GM21723 (cell line): ENCODE data around the gene RAC3.

Experiments
- ATAC-seq: cut with Tn5 transposase; IDR thresholded peaks from one replicate; pipeline ENCODE4 v1.9.1; 2021; ENCODE audit warnings: mild to moderate bottlenecking, moderate library complexity; ENCODE audit not compliant: unreplicated experiment

The RAC3 gene

DNA sequence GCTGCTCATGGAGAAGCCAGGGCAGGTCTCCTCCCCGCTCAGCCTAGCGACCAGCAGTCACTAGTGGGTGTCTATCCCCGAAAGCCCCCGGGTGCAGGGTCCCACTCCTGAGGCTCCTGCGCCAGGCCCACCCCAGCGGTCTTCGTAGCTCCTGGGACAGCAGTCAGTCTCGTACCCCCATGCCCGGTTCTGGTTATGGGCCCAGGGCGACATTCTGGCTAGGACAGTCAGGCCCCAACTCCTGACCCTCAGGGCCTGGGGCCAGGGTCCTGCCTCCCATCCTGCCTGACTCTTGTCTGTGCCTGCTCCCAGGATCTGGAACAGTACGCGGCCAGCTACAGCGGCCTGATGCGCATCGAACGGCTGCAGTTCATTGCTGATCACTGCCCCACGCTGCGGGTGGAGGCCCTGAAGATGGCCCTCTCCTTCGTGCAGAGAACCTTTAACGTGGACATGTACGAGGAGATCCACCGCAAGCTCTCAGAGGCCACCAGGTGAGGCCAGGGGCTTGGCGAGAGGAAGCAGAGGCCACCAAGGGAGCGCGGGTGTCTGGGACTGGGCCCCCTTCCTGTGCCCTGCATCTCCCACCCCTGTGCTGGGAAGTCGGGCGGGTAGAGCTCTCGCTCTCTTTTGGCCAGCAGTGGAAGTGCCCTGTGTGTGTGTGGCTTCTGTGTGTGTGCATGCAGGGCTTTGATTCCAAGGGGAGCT is 22.2 kb downstream of the RAC3 start:
- ATAC-seq: no peak

DNA sequence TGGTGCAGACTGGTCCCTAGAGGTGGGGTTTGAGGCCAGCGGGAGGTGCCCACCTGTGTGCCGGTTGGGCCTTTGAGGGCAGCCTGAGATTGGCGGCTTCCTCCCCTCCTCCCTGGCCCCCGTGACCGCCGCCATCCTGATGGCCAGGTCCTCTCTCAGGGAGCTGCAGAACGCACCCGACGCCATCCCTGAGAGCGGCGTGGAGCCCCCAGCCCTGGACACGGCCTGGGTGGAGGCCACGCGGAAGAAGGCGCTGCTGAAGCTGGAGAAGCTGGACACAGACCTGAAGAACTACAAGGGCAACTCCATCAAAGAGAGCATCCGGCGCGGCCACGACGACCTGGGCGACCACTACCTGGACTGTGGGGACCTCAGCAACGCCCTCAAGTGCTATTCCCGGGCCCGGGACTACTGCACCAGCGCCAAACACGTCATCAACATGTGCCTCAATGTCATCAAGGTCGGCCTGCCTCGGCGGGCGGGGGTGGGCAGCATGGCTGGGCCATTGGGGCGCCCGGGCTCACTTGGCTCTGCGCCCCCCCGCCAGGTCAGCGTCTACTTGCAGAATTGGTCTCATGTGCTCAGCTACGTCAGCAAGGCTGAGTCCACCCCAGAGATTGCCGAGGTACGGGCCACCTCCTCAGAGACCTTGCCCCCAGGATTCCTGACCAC is 23.0 kb downstream of the RAC3 start:
- ATAC-seq: no peak

DNA sequence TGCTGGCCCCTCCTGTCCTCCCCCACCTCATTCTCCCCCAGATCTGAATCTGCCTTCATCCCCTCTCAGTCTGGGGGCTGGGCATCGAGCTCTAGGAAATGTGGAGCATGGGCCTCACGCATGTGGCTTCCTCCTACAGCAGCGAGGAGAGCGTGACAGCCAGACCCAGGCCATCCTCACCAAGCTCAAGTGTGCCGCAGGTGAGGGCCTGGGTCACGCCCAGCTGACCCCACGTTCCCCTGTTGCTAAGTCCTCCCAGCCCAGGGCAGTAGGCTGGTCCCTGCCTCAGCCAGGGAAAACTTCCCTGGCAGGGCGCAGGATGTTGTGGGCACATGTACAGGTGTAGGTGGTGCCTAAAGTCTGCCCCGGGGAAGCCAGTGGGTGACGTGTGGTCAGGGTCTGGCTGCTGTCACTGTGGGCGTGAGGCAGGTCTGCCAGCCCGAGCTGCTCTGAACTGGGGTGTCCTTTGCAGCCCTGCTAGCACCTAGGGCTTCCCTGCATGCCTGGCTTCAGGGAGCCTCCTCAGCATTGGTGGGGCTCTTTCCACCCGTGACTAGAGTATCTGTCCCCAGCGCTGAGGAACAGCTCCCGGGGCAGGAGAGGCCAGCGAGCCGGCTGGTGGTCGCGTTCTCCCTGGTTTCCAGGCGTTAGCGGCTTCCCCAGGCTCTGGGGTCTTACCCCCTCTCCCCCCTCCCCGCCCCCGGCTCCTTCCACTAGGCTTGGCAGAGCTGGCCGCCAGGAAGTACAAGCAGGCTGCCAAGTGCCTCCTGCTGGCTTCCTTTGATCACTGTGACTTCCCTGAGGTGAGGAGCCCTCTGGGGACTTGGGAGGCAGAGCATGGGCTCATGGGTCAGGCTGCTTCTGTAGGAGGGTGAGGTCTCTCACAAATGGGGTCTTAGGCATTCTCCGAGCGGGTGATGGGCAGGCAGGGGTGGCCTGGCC is 23.8 kb downstream of the RAC3 start:
- no peak for ATAC-seq

DNA sequence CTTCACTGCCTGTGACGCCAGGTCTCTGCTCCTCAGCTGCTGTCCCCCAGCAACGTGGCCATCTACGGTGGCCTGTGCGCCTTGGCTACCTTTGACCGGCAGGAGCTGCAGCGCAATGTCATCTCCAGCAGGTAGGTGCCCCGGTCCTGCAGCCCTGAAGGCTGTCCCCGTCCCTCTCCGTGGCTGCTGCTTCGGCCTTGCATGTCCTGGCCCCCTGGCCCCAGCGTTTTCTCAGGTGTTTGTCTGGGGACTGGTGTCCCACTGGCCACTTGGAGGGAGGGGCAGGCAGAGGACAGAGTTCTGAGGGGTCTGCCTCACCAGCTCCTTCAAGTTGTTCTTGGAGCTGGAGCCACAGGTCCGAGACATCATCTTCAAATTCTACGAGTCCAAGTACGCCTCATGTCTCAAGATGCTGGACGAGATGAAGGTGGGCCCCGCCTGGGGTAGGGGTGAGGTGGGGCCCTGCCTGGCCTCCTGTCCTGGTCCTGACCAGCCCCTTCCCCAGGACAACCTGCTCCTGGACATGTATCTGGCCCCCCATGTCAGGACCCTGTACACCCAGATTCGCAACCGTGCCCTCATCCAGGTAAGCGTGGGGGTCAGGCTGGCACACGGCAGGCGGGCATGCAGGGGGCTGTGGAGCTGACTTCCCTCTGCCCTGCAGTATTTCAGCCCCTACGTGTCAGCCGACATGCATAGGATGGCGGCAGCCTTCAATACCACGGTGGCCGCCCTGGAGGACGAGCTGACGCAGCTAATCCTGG is 24.7 kb downstream of the RAC3 start:
- no peak for ATAC-seq

DNA sequence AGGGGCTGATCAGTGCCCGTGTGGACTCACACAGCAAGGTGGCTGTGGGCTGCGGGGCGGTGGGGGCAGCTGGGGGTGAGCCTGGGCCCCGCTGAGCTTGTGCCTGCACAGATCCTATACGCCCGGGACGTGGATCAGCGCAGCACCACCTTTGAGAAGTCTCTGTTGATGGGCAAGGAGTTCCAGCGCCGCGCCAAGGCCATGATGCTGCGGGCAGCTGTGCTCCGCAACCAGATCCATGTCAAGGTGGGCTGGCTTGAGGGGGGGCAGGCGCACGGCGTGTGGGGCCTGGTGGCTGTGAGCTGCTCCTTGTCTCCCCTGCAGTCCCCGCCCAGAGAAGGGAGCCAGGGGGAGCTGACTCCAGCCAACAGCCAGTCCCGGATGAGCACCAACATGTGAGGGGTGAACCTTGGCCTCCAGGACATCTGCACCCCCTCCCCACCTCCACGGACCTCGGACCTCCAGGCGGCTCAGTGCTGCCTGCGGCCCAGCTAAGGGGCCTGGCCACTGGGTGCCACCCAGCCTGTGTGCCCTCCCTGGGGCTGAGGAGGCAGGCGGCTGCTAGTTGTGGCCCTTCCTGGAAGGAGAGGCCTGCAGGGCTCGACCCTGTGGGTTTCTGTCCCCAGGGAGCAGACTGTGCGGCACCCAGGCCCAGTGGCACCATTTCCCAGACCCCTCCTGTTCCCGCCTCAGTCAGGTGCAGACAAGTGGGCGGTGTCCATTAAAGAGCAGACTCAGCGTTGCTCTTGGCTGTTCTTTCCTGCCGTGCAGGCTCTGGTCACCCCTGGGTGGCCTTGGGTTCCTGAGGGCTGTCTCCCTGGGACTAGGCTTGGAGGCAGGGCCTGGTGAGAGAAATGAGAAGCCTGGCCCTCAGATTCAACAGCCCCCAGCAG is 25.5 kb downstream of the RAC3 start:
- ATAC-seq: no peak

DNA sequence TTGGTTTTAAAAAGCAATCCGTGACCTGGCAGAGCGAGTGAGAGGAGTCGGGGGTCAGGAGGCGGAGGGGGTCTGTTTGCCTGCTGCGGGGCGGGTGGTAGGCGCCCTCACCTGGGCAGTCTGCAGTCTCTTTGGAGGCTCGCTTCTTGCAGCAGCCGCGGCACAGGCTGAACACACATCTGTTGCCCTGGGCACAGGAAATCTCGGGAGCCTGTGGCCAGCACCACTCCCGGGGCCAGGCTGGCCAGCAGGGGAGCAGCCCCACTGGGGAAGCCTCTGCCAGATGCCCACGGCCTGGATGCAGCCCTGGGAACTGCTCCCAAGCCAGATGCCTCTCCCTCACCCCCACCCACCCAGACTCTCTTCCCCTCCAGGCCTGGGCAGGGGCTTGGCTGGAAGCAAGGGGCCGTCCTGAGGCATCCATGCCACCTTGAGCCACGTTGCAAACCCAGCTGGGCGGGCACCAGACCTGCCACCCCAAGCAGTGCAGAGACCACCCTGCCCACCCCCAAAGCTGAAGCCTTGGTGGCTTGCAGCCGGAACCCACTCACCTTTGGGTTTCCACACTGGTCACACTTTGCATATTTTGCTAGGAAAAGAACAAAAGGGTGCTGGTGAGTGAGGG is 26.9 kb downstream of the RAC3 start:
- ATAC-seq: no peak

DNA sequence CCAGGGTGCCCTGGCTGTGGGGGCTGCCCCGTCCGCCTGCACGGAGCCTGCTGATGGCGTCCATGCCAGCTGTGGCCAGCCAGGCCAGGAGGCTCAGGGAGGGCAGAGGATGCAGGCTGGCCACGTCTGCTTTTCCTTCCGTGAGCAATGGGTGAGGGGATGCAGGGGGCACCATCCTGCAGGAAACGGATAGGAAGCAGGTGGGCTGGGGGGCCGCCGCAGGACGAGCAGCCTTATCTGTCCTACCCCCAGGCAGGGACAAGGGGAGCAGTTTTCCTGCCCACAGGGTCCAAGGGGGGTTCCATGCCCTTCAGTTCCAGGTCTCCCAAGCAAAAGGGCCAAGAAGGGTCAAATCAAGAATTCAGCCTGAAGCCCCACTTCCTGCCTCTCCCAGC is 27.4 kb downstream of the RAC3 start:
- no peak for ATAC-seq

DNA sequence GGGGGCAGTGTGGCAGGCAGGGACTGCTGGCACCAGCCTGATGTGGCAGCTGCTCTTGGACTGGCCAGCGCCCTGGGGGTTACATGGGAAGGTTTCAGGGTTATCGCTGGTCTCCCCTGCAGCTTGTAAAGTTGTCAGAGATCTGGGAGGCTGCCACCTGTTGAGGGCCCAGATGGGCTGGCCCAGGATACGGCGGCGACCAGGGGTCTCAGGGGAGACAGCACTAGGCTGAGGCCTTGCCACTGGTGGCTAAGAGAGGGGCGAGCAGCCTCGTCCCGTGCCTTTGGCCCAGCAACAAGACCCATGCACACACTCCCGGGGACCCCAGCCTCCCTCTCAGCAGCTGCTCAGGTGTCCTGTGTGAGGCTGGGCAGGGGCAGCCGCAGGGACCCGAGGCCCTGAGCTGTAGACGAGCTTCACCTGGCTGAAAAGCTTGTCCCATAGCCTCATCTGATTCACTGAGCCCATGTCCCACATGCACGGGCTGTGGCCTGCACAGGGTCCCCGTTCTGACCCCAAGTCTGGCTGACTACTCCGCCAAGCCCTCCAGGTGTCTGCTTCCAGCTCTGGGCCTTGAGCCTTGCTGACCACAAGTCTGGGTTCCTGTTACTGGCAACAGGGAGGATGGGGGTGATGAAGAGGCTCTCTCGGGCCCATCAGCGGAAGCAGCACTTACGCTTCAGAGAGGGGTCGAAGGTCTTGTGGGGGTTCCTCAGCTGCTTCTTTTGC is 28.0 kb downstream of the RAC3 start:
- ATAC-seq: no peak

DNA sequence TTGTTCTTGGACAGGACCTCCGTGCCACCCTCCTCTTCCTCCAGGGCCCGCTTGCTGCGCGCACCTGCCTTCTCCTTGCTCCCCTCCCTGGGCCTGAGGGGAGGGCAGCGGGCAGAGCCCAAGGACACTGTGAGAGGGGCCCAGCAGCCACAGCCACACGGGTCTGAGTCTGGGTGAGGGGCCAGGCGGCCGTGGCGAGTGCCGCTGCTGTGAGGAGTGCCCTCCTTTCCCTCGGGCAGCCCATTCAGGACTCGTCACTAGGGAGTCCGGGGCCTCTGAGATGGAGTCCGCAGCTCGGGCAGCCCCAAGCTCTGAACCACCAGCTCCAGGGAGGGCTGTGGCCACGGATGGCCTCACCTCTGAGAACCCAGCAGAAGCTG is 28.5 kb downstream of the RAC3 start:
- no peak for ATAC-seq

DNA sequence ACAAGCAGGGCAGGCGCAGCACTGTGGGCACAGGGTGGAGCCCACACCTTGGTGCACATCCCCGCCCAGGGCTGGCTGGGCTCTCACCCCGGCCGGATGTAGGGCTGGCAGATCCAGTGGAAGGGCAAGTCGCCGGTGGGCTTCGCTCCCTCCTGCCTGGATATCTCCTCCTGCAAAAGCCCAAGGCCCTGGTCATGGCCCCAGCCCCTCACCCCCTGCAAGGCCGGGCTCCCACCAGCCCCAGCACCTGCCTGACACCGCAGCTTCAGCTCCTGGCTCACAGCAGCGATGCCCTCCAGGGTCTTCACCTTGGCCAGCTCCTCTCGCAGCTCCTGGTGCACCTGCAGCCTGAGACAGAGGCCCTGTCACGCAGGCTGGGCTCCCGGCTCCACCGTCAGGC is 29.1 kb downstream of the RAC3 start:
- ATAC-seq: no peak

DNA sequence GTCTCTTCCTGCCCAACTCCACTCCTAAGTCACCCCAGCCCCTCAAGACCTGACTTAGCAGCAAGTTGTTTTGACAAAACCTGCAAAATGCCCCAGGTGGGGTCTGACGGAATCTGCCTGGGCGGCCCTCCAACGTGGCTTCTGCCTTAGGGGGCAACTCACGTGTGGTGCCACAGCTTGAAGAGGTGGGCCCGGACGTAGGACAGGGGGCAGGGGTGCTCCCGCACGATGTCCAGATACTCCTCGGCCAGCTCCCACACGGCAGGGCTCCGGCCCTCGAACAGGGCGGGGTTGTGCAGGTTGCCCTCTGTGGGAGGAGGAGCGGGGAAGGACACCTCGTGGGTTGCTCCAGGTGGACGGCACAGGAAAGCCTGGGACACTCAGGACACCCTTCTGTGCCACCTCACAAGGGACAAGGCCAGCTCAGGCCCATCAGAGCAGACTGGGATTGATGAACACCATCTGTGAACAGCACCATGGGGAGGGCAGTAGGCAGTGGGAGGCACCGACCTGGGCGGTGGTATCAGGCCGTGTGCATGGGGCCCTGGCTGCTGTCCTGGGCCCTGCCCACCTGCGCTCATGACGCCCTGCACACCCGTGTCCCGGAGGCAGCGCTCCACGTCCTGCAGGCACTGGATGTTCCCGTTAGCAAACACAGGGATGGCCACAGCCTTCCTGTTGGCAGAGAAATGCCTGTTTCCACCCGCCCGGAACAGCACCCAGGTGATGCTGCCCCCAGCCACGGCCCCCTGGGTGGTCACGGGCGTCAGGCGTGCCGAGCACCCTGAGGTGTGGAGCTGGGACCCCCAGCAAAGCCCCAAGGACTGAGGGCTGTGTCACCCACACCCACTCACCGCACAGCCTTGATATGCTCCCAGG is 29.8 kb downstream of the RAC3 start:
- no peak for ATAC-seq

DNA sequence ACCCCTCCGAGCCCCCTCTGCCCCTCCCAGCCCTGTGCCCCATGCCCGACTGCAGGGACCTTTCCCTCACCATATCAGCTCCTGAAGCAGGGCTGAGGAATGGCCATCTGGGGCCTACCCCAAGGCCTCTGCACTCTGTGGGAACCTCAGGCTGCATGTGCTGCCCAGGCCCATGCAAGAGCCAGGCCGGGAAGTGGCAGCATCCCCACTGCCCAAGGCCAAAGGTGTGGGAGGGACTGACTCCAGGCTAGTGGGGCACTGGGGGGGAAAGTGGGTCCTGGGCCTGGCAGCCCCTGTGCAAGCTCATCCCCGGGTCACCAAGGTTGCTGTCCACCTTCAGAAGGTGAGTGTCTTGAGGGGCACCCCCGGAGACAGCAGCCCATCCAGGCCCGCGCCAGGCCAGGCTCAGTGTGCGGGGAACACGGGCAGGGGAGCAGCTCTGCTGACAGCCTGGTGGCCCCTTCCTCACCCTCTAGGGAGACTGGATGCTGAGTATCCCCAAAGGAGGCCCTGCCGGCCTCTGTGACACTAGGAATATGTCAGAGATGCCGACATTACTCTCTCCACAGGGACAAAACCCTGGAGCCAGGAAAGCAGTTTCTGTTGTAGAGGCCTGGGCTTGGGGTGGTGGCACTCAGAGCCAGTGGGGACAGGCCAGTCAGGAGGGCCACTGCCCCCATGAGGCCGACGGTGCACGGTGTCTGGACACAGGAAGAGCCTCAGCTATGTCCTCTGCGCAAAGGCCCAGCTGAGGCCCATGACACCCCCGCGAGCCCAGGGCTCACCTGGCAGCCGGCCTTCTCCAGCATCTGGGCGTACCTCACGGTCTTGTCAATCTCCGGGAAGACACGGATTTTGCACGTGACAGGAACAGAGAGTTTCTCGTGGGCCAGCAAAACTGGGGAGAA is 30.9 kb downstream of the RAC3 start:
- ATAC-seq: no peak

DNA sequence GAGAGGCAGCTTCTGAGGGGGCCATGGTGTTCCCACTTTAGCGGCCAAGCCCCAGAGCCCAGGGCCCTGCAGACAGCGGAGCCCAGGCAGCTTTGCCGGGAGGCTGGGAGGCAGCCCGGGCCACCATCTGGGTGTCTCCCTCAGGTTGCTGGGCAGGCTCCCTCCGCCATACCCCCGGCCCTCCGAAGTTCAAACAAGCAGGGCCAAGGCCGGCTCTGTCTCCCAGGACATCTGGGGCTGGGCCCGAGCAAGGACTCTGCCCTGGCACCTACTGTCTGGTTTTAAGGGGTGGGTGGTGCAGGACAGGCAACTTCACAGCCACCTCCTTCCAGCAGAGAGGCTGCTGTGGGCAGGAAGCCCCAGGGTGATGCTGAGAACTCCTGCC is 31.5 kb downstream of the RAC3 start:
- ATAC-seq: no peak

DNA sequence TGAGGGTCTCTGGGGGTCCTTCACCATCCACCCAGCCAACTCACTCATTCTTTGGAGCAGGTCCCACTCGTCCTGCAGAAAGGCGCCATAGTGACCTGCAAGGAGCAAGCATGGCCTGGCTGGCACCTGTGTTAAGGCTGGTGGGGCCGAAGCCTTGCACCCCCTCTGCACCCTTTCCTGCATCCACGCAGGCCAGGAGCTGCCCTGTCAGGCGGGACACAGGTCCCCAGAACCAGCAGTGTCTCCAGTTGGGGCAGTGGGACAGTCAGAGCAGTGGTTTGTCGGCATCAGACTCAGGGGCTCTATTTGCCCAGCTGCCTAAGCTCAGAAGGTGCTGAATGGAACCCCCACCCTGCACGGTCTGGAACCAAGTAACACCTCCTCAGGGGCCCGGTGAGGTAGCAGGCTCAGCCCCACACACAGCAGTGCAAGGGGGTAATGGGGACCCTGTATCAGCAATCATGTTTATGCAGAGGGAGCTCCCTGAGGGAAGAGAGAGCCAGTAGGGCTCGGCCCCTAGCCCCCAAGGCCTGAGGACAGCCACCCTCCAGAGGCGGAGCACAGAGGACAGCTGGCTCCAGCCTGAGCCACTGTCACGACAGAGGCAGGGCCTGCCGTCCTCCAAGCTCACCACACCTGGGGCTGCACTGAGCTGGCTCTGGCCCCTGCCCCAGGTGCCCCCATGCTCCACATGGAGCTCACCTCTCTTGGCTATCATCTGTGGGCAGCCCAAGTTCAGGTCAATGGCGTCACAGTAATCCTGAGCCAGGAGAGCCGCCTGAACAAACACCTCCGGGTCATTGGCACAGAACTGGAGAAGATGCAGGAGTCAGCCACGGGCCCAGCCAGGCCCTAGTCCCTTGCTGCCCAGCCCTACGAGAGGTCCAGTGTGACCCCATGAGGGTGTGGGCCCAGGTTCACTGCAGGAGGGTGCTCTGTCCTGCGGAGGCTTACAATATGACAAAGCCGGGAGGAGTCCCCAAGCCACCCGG is 32.2 kb downstream of the RAC3 start:
- ATAC-seq: no peak

DNA sequence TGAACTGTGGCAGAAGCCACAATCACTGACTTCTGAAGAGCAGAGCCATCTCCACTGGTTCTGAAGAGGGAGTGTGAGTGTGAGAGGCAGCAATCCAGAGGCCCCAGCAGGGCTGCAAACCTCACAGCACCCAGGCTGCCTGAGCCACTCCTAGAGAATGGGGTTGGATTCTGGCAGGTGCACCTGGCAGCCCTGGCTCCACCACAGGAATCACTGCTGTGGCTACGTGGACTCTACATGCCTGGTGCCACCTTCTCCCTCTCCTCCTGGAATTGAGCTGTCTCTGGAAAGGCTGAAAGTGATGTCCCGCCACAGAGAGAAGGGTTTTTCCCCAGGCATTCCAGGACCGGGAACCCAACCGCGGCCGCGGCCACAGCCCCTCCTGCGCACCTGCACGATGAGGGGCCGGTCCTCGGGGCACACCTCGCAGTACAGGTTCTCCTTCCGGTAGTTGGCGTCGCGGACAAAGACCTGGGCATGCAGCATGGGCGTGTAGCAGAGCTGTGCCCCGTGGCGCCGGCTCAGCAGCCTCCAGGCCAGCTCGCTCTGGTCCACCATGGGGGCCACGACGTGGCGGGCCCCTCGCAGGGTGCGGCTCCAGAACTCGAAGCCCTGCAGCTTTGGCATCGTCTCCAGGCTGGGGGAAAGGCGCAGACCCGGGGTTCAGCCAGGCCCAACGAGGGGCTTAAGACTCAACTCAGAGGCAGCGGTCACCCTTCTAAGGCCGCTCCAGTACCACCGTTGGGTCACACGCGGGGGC is 33.1 kb downstream of the RAC3 start:
- ATAC-seq: peak; percentile 6
